ENCODE results near the gene VEZF1.

Gene VEZF1

DNA sequence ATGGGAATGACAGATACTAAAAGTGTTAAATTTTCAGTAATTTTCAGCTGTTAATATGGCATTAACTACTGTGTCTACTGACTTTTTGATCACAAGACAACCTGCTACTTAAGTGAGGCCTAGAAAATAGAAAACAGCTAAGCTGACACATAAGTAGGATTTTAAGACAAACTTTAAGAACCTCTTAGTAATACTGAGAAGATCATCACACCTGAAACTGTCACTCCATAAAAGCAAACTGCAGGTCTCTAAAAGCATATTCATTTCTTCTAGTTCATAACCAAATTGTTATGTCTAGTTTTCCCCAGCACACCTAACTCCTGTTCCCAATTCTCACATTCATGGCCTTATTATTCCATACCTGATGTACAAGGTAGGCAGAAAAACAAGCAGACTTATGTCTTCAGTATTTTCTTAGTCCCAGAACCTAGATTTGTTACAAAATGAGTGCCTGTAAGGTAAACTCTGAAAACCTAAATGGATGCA is 11.0 kb upstream of the VEZF1 start:
- TF ChIP-seq, protein P1, sequence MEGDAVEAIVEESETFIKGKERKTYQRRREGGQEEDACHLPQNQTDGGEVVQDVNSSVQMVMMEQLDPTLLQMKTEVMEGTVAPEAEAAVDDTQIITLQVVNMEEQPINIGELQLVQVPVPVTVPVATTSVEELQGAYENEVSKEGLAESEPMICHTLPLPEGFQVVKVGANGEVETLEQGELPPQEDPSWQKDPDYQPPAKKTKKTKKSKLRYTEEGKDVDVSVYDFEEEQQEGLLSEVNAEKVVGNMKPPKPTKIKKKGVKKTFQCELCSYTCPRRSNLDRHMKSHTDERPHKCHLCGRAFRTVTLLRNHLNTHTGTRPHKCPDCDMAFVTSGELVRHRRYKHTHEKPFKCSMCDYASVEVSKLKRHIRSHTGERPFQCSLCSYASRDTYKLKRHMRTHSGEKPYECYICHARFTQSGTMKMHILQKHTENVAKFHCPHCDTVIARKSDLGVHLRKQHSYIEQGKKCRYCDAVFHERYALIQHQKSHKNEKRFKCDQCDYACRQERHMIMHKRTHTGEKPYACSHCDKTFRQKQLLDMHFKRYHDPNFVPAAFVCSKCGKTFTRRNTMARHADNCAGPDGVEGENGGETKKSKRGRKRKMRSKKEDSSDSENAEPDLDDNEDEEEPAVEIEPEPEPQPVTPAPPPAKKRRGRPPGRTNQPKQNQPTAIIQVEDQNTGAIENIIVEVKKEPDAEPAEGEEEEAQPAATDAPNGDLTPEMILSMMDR (IDR thresholded peaks at IDR 0.05; ENCODE audit: extremely low read depth, insufficient read depth, missing control alignments): no peak
- in situ Hi-C loops (cut with MboI; ENCODE audit: low pct_unique_long_range_greater_than_20kb, low sequenced_read_pairs, unreplicated experiment): loop anchor here (10.0 kb wide), 1 partner anchor 104 kb away; no protein-coding TSS in a partner anchor
- no peak for DNase-seq (ENCODE audit: low spot score)

DNA sequence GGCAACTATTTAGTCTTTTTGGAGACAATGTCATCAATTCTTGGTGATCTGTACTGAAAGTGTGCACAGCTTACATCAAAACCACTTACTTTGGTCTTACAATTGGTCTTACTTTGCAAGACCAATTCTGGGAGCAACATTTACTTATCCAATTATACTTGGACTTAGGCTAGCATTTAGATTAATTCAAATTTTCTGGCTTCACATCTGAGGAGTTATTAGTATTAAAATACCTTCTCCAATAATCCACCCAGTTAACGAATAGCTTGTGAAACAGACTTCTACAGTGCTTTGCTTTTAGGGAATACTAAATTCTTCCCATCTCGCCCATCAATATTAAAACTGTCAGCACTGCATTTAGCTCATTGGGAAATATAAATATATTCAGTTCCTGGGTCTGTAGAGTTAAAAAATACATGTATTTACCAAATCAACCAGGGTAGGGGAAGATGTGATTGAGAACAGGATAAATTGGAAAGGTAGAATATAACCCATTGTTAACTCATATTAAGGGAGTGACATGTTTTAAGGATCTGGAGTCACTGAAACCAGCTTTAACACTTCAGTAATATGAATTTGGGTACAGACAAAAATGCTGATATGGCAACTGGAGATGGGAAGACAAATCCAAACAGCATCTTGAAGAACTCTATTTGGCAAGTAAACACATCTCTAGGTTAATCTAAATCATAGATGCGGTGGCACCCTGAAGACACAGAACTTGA is 9.2 kb upstream of the VEZF1 start:
- DNase-seq (ENCODE audit: low spot score): no peak
- in situ Hi-C loops (cut with MboI; ENCODE audit: low pct_unique_long_range_greater_than_20kb, low sequenced_read_pairs, unreplicated experiment): loop anchor here (10.0 kb wide), 1 partner anchor 102 kb away; no protein-coding TSS in a partner anchor
- TF ChIP-seq, protein P1 (IDR thresholded peaks at IDR 0.05; ENCODE audit: extremely low read depth, insufficient read depth, missing control alignments): no peak

DNA sequence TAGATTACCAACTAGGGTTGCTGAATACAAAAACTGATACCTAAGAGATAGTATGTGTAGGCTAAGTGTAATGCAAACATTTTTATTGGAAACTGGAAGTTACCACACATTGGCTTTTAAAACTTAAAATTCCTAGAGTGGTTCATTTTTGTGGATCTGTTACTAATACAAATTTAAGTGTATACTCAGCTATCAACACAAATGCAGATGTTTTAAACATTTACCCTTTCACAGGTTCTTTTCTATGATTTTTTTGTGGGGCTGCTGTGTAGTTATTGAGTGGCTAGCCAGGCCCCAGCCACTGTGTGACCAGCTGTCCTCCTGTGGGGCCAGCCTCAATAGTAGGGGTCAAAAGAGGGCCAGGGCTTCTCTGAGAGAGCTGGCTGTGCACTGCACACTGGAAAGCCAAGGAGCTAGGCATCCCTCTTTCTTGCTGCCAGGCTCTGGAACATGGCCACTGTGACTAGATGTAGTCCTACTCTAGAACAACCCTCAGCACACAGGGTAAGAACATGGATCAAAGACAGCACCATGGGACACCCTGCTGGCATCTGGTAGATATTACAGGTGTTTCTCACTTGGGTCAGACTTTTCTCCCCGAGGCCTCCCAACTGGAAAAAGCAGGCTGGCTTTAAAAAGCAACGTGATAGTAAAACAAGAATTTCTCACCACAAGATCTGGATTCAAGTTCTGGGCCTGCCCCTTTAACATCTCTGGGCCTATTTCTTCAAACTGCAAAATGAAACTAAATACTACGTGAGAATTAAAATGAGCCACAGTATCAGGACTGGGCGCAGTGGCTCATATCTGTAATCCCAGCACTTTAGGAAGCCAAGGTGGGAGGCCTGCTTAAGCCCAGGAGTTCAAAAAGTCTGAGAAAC is 7.3 kb upstream of the VEZF1 start:
- peak; percentile 61 for DNase-seq (ENCODE audit: low spot score)
- TF ChIP-seq, protein P1 (IDR thresholded peaks at IDR 0.05; ENCODE audit: extremely low read depth, insufficient read depth, missing control alignments): peak; percentile 62
- in situ Hi-C loops (cut with MboI; ENCODE audit: low pct_unique_long_range_greater_than_20kb, low sequenced_read_pairs, unreplicated experiment): loop anchor here (10.0 kb wide), 1 partner anchor 101 kb away; no protein-coding TSS in a partner anchor

DNA sequence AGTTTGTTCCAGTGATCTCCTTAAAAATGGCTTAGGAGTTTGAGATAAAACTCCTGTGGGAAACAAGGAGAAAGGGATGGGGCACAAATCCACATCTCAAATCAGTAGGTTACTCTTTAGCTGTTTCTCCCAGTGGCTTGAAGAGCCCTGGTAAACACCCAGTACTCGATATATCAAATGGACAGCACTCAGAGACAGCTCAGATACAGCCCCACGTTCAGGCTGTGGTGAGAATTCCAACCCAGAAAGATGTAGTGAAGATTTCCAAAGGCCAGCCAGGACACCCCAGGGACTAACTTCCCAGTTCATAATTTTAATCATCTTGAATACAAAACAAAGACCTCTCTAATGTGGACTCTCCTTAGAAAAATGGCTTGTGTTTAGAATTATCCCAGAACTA is 6.4 kb upstream of the VEZF1 start:
- TF ChIP-seq, protein P1 (IDR thresholded peaks at IDR 0.05; ENCODE audit: extremely low read depth, insufficient read depth, missing control alignments): no peak
- no peak for DNase-seq (ENCODE audit: low spot score)
- in situ Hi-C loops (cut with MboI; ENCODE audit: low pct_unique_long_range_greater_than_20kb, low sequenced_read_pairs, unreplicated experiment): loop anchor here (10.0 kb wide), 1 partner anchor 100 kb away; no protein-coding TSS in a partner anchor

DNA sequence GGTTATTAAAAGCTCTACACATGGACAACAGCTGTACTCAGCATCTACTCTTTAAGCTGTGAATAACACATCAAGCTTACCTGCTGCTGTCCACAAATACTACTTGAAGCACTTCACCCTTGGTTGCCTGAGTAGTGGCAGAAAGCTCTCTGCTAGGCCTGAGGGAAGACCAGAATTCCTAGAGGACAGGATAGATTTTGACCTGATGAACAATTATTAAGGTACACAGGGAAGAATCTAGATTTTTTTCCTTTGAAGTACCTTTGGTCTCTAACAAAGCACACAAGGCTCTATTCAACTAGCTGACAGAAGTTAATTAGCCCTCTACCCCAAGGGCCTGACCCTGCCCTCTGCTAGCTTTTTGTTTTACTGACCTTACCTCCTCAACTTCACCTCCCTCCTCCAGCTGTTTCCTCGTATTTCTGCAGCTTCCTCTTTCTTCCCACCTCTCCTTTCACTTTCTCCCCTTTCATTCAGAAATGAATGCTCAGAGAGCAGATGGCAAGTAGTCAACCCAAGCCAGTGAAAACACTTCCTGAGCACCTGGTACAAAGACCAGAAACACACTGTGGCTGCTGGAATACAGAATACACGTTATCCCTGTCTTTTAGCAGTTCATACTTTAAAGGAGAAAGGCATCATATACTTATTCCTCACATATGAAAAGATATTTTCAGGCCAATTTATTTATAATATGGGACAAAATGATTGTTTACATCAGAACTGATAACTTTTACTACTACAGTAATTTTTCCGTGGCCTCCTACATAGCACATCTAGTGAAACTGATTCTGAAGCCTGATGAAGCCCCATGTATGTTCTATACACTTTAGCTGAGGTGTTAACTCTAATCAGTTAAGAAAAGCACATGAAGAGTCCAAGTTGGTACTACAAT is 5.7 kb upstream of the VEZF1 start:
- TF ChIP-seq, protein P1 (IDR thresholded peaks at IDR 0.05; ENCODE audit: extremely low read depth, insufficient read depth, missing control alignments): no peak
- in situ Hi-C loops (cut with MboI; ENCODE audit: low pct_unique_long_range_greater_than_20kb, low sequenced_read_pairs, unreplicated experiment): loop anchor here (10.0 kb wide), 1 partner anchor 99 kb away; no protein-coding TSS in a partner anchor
- no peak for DNase-seq (ENCODE audit: low spot score)
